ENCODE results near the gene SH3RF3.

Gene SH3RF3

GRCh38 chr2:109282865-109283264, 153.9 kb downstream of the SH3RF3 start:
- no peak for DNase-seq (ENCODE audit: low read depth in 2 of 2)

GRCh38 chr2:109284826-109285225, 155.8 kb downstream of the SH3RF3 start:
- no peak for DNase-seq (ENCODE audit: low read depth in 2 of 2)

- DNase-seq (ENCODE audit: low read depth in 2 of 2), result no peak
These were observed 156.2 kb downstream of the SH3RF3 start for GRCh38 chr2:109285244-109285651.

- no peak for DNase-seq (ENCODE audit: low read depth in 2 of 2)
These were observed 158.4 kb downstream of the SH3RF3 start for GRCh38 chr2:109287413-109287812.

- DNase-seq (ENCODE audit: low read depth in 2 of 2), result no peak
These were observed 158.8 kb downstream of the SH3RF3 start for GRCh38 chr2:109287838-109288237.

GRCh38 chr2:109288544-109289368, 159.8 kb downstream of the SH3RF3 start:
- no peak for DNase-seq (ENCODE audit: low read depth in 2 of 2)

GRCh38 chr2:109289504-109290222, 160.7 kb downstream of the SH3RF3 start:
- DNase-seq (ENCODE audit: low read depth in 2 of 2), result no peak

GRCh38 chr2:109290887-109291643, 162.1 kb downstream of the SH3RF3 start:
- DNase-seq (ENCODE audit: low read depth in 2 of 2), result no peak

GRCh38 chr2:109292386-109292785, 163.4 kb downstream of the SH3RF3 start:
- DNase-seq (ENCODE audit: low read depth in 2 of 2), result no peak

- no peak for DNase-seq (ENCODE audit: low read depth in 2 of 2)
These were observed 164.7 kb downstream of the SH3RF3 start for GRCh38 chr2:109293663-109294062.

- no peak for DNase-seq (ENCODE audit: low read depth in 2 of 2)
These were observed 165.5 kb downstream of the SH3RF3 start for GRCh38 chr2:109294523-109294922.

- DNase-seq (ENCODE audit: low read depth in 2 of 2), result no peak
These were observed 166.2 kb downstream of the SH3RF3 start for GRCh38 chr2:109295070-109295780.

- DNase-seq (ENCODE audit: low read depth in 2 of 2), result no peak
These were observed 166.7 kb downstream of the SH3RF3 start for GRCh38 chr2:109295781-109296117.

GRCh38 chr2:109297566-109298490, 168.8 kb downstream of the SH3RF3 start:
- DNase-seq (ENCODE audit: low read depth in 2 of 2), result no peak

GRCh38 chr2:109298851-109299250, 169.8 kb downstream of the SH3RF3 start:
- DNase-seq (ENCODE audit: low read depth in 2 of 2), result no peak

GRCh38 chr2:109299536-109299935, 170.5 kb downstream of the SH3RF3 start:
- no peak for DNase-seq (ENCODE audit: low read depth in 2 of 2)

GRCh38 chr2:109300582-109300981, 171.6 kb downstream of the SH3RF3 start:
- DNase-seq (ENCODE audit: low read depth in 2 of 2), result no peak

- DNase-seq (ENCODE audit: low read depth in 2 of 2), result no peak
These were observed 172.7 kb downstream of the SH3RF3 start for GRCh38 chr2:109301746-109302145.

- no peak for DNase-seq (ENCODE audit: low read depth in 2 of 2)
These were observed 173.3 kb downstream of the SH3RF3 start for GRCh38 chr2:109302319-109302718.

- DNase-seq (ENCODE audit: low read depth in 2 of 2), result no peak
These were observed 175.2 kb downstream of the SH3RF3 start for GRCh38 chr2:109304242-109304641.

Measured in stimulated activated CD4-positive, alpha-beta T cell treated with anti-CD3 and anti-CD28 coated beads, Interleukin-1b, Interleukin-23, amount 100 ng/mL, for 1 hour (primary cell).